HG03460 (cell line): ENCODE results near the gene LOXL4.

ENCODE experiments used
- ATAC-seq: cut with Tn5 transposase; IDR thresholded peaks from one replicate; pipeline ENCODE4 v1.9.1; 2021; ENCODE audit not compliant: unreplicated experiment

Gene LOXL4

DNA sequence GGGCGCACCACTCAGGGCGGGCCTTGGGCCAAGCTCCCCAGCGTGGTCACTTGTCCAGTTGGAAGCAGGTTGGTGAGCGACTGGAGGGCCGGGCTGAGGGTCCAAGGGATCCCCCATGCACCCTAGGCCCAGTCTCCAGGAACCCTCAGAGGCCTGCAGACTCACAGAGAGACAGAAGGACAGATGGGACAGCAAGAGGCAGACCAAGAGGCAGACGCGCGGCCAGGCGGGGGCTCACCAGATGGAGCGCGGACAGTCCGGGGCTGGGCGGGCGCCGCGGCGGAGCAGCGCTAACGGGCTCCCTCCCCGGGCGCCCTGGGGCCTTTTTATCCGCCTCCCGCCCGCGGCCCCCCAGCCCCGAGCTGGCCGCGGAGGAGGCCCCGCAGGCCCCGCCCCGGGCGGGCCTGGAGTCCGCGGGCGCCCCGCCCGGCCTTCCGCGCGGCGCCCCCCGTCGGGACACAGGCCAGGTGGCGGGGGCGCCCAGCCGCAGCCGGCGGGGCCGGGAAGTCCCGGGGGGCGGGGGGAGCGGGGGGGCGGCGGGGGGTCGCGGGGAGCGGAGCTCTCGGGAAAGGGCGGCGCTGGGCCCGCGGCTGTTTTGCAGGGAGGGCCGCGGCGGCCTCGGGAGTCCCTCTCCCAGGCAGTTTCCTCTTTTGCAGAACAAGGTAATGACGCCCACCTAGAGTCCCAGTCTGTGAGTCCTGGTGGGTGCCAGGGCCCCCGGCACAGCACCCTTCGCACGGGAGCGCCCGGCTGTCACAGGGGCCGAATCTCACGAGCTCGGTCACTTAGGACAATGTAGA lies at the start of gene LOXL4:
Gene LOXL4, minus strand, starts transcription at position 301 of the 800 bp plus-strand sequence. CDS start 5,175 bp downstream, outside the sequence.
- ATAC-seq = no peak

- no peak for ATAC-seq
These were observed 48.7 kb upstream of the LOXL4 start for GRCh38 chr10:98316661-98317060.

DNA sequence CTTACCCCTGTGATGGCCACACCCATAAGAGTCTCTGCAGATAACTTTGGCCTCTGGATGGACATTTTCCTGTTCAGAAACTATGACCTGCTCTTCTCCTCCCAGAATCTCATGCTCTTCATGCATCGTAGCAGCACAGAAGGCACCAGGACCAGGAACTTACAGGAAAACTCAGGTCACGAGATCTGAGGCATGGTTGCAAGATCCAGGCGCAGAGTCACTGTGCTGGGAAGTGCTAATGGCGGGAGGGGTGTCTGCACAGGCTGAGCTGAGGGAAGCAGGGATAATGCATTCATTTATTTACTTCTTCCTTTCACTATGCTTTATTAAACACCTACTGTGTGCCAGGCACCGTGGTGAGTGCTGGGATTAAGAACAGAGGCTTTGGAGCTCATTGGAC lies 48.2 kb upstream of the LOXL4 start:
- ATAC-seq = no peak

- no peak for ATAC-seq
These were observed 46.7 kb upstream of the LOXL4 start for GRCh38 chr10:98314532-98315284.

GRCh38 chr10:98313598-98313997 lies 45.6 kb upstream of the LOXL4 start:
- ATAC-seq = no peak

DNA sequence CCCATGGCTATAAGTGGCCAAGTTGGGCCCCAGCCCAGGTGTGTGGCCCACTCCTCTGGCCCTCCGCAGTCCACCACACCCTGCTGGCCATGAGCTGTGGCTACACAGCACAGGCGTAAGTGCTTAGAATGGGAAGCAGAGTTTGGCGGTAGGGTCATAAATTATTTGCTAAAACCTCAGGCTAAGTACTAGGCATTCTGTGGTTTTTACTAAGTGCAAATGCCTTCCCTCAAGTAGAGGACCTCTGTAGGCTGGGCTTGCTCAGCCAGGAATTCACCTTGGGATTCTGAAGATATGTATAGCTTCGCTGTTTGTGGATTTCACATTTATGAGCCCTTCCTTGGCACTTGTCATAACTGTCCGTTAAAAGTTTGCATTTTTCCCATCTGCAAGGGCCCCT lies 44.8 kb upstream of the LOXL4 start:
- ATAC-seq = no peak

DNA sequence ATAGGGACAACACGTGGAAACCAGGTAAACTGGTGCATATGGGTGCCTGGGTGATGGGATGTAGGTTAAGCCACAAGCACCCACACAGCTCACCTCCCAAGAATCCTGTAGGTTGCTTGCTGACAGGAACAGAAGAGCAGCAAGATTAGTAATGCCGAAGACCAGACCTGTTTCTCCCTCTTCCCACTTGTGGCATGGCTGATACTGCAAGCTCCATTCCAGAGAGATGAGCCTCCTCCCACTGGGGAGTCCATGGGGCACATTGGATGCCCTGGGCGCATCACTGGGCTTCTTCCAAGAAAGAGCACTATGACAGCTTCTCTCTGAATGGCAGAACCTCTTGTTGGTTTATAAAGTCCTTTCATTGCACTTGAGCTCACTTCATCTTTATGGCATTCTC lies 44.4 kb upstream of the LOXL4 start:
- ATAC-seq = no peak

- ATAC-seq = no peak
These were observed 42.7 kb upstream of the LOXL4 start for GRCh38 chr10:98310701-98311100.

DNA sequence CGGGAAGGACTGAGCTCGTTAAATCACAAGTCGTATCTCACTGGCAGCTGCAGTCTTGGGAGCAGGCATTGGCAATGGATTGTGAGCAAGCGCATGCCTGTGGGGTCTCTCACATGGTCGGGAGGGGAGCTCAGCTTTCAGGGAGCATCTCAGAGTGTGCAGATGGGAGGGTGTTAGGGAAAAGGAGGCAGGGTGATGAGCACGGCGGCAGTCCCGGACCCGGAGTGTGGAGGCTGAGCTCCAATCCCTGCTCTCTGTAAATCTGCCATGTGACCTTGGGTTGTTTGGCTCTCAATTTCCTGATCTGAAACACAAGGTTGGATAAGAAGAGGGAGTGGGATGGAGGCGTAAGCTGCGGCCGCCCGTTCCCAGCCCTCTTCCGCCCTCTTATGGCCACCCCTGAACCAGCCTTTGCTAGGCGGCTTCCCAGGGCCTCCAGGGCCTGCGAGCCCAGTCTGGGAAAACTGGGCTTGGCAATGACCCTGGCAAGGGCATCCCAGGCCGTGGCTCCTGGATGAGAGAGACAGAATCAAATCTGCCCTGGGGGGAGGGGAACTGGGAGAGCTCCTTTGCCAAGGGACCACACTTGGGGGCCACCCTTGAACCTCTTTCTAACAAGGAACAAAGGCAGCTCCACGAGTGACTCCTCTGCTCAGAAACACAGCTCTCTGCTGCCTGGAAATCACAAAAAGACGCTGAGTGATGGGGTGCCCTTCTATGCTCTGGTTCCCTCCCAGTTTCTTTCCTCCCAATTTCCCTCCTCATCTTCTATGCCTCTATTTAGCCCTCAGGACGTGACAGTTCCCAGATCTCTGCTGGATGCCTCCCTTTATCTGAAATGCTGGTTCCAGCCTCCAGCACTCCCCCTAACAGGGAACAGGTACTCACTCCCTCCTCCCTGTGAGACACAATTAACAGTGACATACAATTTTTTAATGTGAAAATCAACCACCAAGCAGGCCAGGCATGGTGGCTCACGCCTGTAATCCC lies 41.7 kb upstream of the LOXL4 start:
- ATAC-seq = no peak

GRCh38 chr10:98308669-98309365 lies 40.8 kb upstream of the LOXL4 start:
- no peak for ATAC-seq

DNA sequence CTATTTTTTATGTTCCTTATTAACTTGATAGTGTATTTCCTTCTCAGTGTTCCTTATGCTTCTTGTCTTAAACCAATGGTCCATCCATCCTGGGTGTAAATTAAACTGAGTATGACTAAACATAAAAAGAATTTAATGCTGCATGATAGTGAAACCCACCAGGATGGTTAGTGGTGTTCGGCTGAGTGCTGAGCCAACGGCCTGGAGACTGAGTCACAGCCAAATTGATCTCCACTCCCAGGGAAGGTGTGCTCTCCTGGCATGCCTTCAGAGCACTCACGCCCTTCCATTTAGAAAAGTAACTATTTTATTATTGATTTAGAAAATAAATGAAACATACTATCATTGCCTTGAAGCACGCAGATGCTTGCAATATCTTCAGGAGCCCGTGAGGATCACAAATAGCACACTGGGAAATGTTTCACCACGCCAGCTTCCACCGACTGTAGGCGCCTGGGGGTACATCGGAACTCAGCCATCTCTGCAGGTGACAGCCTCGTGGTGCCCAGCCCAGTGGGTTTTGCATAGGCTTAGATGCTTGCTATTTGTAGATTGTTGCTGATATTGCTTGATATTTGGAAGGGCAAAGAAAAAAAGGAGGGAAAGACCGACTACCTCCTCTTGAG lies 40.0 kb upstream of the LOXL4 start:
- ATAC-seq = no peak

DNA sequence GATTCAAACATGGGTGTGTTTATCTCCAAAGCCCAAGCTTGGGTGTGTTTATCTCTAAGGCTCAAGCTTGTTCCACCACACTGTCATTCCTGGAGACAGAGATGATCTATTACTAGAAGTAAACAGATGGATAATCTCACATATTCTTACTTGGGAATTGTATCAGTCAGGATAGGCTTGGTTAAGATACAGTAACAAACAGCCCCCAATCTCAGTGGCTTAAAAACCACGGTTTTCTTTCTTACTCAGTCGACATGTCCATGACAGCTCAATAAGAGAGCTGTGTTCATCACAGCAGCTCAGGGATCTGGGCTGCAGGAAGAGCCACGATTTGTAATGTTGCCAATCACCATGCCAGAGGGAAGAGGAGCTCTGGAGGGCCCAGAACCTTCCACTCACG lies 38.5 kb upstream of the LOXL4 start:
- ATAC-seq = no peak

- ATAC-seq = no peak
These were observed 35.6 kb upstream of the LOXL4 start for GRCh38 chr10:98303569-98303968.

GRCh38 chr10:98302741-98303365 lies 34.9 kb upstream of the LOXL4 start:
- ATAC-seq = no peak

DNA sequence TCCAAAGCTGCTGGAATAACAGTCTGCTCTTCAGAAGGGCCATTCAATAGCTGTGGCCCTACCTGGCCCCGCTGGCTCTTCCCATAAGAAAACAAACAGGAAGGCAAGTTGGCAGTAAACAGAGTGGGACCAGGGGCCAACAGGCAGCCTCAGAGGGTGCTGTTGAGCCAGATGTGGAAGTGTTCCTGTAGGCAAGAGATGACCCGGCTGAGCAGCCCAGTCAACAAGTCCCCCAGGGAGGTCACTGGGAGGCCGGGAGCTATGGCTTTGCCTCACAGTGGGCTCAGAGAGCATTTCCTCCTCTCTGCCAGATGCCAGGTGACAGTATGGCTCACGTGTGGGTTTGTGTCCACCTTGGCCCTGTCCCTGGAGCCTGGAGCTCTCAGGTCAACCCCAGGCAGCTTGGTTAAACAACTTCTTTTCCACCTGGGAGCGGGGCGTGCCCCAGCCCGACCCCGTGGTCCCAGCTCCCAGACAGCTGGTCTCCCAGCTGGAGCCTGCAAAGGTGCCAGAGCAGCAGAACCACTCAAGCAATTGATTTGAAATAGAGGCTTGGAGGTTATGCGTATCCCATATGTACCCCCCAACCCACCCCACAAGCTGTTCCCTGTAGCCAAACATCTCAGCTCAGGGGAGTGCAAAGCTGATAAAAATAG lies 33.8 kb upstream of the LOXL4 start:
- ATAC-seq = no peak

DNA sequence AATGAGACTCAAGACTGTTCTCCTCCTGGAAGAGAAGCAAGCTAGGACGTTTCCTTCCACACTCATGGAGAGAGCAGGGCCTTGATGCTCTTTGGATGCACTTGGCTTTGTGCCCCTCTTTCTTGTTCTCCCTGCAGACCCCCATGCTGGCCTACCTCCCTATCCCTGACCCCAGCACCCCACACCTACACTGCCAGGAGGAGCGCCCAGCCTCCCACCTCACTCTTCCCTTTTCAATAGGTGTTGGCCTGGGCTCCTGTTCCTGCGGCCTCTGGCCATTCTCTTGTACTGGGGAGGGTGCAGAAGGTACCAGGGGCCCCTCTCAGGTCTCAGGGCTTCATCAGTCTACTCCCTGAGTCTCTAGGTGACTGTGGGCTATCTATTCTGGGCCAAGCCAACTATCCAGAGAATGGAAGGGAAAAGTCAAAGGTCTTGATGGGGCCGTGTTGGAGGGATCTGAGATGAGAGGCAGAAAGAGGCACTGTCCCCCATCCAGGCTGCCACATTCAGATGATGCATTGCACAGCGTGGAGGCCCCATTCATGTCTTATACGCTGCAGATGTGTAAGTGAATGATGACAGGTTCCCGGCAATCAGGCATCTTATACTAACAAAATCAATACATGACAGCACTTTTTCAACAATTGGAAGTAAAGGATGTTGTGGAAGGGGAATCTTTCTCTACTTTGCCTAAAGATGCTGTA lies 32.7 kb upstream of the LOXL4 start:
- ATAC-seq = no peak

GRCh38 chr10:98299341-98299740 lies 31.3 kb upstream of the LOXL4 start:
- no peak for ATAC-seq

DNA sequence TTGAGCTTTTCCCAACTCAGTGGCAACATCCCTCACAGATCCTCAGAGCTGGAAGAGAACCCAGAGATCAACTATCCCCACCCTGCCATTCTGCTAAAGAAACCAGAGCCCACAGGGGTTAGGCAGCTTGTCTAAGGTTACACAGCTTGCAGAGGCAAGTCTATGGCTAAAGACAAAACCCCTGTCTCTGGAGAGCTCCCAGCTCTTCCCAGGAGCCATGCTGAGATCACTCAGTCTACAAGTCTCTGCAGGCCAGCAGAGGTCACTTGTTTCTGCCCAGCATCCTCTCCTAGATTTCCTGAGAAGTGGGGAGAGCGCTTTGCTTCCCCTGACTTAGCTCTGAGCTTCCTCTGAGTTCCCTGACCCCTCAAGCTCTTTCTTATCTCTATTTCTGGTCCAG lies 28.5 kb upstream of the LOXL4 start:
- no peak for ATAC-seq

GRCh38 chr10:98295907-98296306 lies 27.9 kb upstream of the LOXL4 start:
- ATAC-seq = no peak
